Adrenal gland (tissue), 12 donors: ENCODE measurements around the gene ERCC5. TPM values are rescaled to one million over a fixed set of nuclear protein-coding genes. Genes with fewer than 3 reads are reported as not detected.

ENCODE experiments used
- DNase-seq, 7 donors: peaks; one replicate each; pipeline ENCODE4 v3.0.0-alpha.2; 2019 to 2020
- H3K27ac ChIP-seq, 5 donors: fragments of 200-600 bp; sonication (generic) in 4 of 5; 1 replicate in 3 of 5; 2 replicates in 2 of 5; pipeline versions ENCODE4 v1.5.1 to v1.8.0; 2016 to 2020; ENCODE audit warnings: mild to moderate bottlenecking in 1 of 5
- H3K27me3 ChIP-seq: fragments of 200-600 bp; 2 replicates; pipeline ENCODE4 v1.8.0; 2021
- H3K36me3 ChIP-seq, 2 donors: fragments of 200-600 bp; replicated peaks in 1 of 2; 1 replicate in 1 of 2; 2 replicates in 1 of 2; pipeline versions ENCODE4 v1.5.1 to v1.8.0; 2018 to 2022
- H3K4me1 ChIP-seq, 2 donors: fragments of 200-600 bp; replicated peaks in 1 of 2; 1 replicate in 1 of 2; 2 replicates in 1 of 2; pipeline versions ENCODE4 v1.5.1 to v1.8.0; 2018 to 2021
- H3K4me3 ChIP-seq, 4 donors: fragments of 200-600 bp; sonication (generic) in 3 of 4; one replicate each; pipeline ENCODE4 v1.5.1; 2016 to 2018
- H3K9me3 ChIP-seq, 3 donors: fragments of 200-600 bp; sonication (generic) in 1 of 3; replicated peaks in 1 of 3; 1 replicate in 2 of 3; 2 replicates in 1 of 3; pipeline versions ENCODE4 v1.5.1 to v1.8.0; 2016 to 2021
- POLR2A ChIP-seq, 2 donors: fragments of 450-650 bp; IDR thresholded peaks; one replicate each; pipeline ENCODE4 v1.6.1; 2017; ENCODE audit warnings: antibody characterized with exemption in 2 of 2, mild to moderate bottlenecking in 2 of 2, moderate library complexity in 1 of 2
- WGBS, 4 donors: extraction: QIAGEN DNeasy Blood & Tissue Kit in 2 of 4; methylation state at CpG; one replicate each; pipeline versions ENCODE4 v1.1.5 to v1.1.7; 2013 to 2017; 5-methylcytosine and 5-hydroxymethylcytosine counted together
- intact Hi-C, 2 donors: fragments of 100-400 bp; cut with DNase I; formaldehyde crosslinking; loops; one replicate each; pipeline versions ENCODE4 v1.14.1 to v1.15.0; 2022 to 2023
- polyA plus RNA-seq, 3 donors: library from polyadenylated mRNA; stranded (reverse); fragments of 200-250 nt in 2 of 3; fragments of 350-450 nt in 1 of 3; fragmentation: Illumina TruSeq in 1 of 3; extraction: RNeasy Lipid Tissue Mini Kit (QIAGEN cat#74804) in 1 of 3; gene quantifications; one replicate each; pipeline ENCODE4 v1.2.3, GENCODE V29; 2013 to 2014
- total RNA-seq, 9 donors: library from RNA; depleted of rRNA in 4 of 9; stranded (reverse); fragments of >200 nt in 4 of 9; fragments of 120-200 nt in 1 of 9; fragmentation: NEBNext Ultra II Directional in 1 of 9; extraction: Animal tissue kit (Norgen Biotek cat#: 25700) in 1 of 9; gene quantifications; one replicate each; pipeline versions ENCODE4 v1.1.0 to v1.2.4, GENCODE V29; 2013 to 2023
- TF ChIP-seq, protein P1 (sequence below), 6 experiments: fragments of 450-650 bp in 4 of 6; fragments of 200-600 bp in 2 of 6; sonication (generic) in 1 of 6; IDR thresholded peaks; 1 replicate in 5 of 6; 2 replicates in 1 of 6; pipeline versions ENCODE4 v1.5.1 to v1.8.0; 2016 to 2021; ENCODE audit warnings: antibody characterized with exemption in 6 of 6, mild to moderate bottlenecking in 2 of 6, moderate library complexity in 1 of 6
- donor health status: healthy with polysubstance abuse.
- donor health status: Bipolar disorder and iron deficiency.
- donor health status: DM: yes; HTN: yes; CAD: no.
- donor health status: DM: no; HTN: no; CAD: no.
- donor health status: DM: no; HTN: no; CAD: no.
- donor health status: DM: yes; HTN: yes; CAD: no.

The ERCC5 gene
- total and polyA plus RNA-seq, 12 donors, result 37.8 to 185 (median 64.6) TPM

DNA sequence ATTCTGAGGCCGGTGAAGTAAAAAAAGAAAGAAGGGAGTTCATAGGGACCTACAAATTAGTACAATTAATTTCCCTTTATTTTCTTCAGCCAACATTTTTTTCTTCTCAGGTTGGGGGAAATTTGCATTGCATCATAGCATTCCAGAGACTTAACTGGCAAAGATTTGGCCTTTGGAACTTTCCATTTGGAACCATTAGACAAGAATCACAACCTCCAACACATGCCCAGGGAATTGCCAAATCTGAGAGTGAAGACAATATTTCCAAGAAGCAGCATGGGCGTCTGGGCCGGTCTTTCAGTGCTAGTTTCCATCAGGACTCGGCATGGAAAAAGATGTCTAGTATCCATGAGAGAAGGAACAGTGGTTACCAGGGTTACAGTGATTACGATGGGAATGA, 6.4 kb upstream of the ERCC5 start:
- DNase-seq, result no peak
- WGBS, 4 donors, result 91 to 97% (median 92%) methylated on average over 5 of the region's 5 CpGs
- Histone ChIP-seq H3K27me3 (no peaks in the 10 kb centered on the region), H3K4me3 (no peak overlapping the region), H3K27ac (no peak overlapping the region), H3K36me3 (peaks cover 0 to 18% of the 10 kb centered on the region in 2 donors), H3K4me1 (no peaks in the 10 kb centered on the region), H3K9me3 (no peaks in the 10 kb centered on the region)
- TF ChIP-seq, protein P1, sequence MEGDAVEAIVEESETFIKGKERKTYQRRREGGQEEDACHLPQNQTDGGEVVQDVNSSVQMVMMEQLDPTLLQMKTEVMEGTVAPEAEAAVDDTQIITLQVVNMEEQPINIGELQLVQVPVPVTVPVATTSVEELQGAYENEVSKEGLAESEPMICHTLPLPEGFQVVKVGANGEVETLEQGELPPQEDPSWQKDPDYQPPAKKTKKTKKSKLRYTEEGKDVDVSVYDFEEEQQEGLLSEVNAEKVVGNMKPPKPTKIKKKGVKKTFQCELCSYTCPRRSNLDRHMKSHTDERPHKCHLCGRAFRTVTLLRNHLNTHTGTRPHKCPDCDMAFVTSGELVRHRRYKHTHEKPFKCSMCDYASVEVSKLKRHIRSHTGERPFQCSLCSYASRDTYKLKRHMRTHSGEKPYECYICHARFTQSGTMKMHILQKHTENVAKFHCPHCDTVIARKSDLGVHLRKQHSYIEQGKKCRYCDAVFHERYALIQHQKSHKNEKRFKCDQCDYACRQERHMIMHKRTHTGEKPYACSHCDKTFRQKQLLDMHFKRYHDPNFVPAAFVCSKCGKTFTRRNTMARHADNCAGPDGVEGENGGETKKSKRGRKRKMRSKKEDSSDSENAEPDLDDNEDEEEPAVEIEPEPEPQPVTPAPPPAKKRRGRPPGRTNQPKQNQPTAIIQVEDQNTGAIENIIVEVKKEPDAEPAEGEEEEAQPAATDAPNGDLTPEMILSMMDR (IDR thresholded peaks at IDR 0.05), result no peak
- intact Hi-C loops, result no loop called here

DNA sequence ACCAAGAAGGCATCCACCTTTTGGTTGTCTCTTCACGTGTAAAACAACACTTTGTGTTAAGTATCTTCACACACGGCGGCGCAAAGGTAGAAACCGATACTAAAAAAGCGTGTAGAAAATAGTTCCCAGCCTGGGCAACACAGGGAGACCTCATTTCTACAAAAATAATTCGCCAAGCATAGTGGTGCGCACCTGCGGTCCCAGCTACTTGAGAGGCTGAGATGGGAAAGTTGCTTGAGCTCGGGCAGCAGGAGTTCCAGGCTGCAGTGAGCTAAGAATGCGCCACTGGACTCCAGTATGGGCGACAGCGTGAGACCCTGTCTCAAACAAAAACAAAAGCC, 573 bp upstream of the ERCC5 start:
- H3K4me1 ChIP-seq, result peaks cover 4 to 23% of the 10 kb centered on the region in 2 donors
- H3K27me3 ChIP-seq, result no peaks in the 10 kb centered on the region
- intact Hi-C loops, result loop anchor here (5.0 kb wide), 2 partner anchors 248 to 253 kb away; partner anchors contain the start of gene TPP2 (in 1 of the 2)
- H3K9me3 ChIP-seq, result no peaks in the 10 kb centered on the region
- TF ChIP-seq POLR2A (IDR thresholded peaks at IDR 0.05), result no peak
- TF ChIP-seq, protein P1 (IDR thresholded peaks at IDR 0.05), result no peak
- WGBS, 4 donors, result 0 to 2% (median 2%) methylated on average over 13 of the region's 13 CpGs
- H3K36me3 ChIP-seq, result no peaks in the 10 kb centered on the region
- no peak for DNase-seq
- H3K27ac ChIP-seq, result peak overlapping the region; percentile 89 to 98 (median 96)
- H3K4me3 ChIP-seq, result peak overlapping the region; percentile 63 to 92 (median 76)

DNA sequence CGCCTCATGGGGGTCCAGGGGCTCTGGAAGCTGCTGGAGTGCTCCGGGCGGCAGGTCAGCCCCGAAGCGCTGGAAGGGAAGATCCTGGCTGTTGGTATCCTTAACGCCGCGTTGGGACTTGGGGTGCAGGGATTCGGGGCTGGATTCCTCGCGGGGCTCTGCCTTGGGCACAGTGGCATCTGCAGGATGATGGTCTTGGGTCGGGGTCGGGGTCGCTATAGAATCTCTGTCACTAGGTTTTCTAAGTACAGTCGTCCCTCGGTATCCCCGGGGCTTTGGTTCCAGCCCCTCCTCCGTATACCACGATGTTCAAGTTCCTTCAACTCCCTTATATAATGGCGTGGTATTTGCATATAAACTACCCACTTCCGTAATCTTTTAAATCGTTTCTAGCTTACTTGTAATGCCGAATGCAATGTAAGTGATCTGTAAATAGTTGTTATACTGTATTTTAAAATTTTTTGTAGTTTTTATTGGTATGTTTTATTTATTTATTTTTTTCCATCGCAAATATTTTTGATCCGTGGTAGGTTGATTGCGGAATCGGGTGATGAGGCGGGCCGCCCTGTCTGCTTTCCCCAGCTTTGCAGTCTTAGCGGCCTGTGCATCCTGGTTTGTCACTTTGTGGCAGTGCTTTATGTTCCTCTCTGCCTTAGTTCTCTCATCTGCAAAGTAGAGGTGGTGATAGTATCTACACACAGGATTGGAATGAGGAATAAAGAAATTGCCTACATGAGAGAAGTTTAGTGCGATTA, 606 bp downstream of the ERCC5 start:
- Histone ChIP-seq H3K27ac (peak overlapping the region; percentile 89 to 98 (median 96)), H3K4me1 (peaks cover 4 to 23% of the 10 kb centered on the region in 2 donors), H3K9me3 (no peaks in the 10 kb centered on the region), H3K36me3 (no peaks in the 10 kb centered on the region), H3K27me3 (no peaks in the 10 kb centered on the region), H3K4me3 (peak overlapping the region; percentile 63 to 92 (median 76))
- 0 to 1% (median 0%) methylated on average over 17 to 31 of the region's 31 CpGs for WGBS, 4 donors
- intact Hi-C loops, result loop anchor here (5.0 kb wide), 2 partner anchors 249 to 254 kb away; partner anchors contain the start of gene TPP2 (in 1 of the 2)
- peak; percentile 31 to 70 (median 53) for DNase-seq
- TF ChIP-seq, protein P1 (IDR thresholded peaks at IDR 0.05), result no peak
- peak in 1 of 2 donors; percentile 42 for TF ChIP-seq POLR2A (IDR thresholded peaks at IDR 0.05)

DNA sequence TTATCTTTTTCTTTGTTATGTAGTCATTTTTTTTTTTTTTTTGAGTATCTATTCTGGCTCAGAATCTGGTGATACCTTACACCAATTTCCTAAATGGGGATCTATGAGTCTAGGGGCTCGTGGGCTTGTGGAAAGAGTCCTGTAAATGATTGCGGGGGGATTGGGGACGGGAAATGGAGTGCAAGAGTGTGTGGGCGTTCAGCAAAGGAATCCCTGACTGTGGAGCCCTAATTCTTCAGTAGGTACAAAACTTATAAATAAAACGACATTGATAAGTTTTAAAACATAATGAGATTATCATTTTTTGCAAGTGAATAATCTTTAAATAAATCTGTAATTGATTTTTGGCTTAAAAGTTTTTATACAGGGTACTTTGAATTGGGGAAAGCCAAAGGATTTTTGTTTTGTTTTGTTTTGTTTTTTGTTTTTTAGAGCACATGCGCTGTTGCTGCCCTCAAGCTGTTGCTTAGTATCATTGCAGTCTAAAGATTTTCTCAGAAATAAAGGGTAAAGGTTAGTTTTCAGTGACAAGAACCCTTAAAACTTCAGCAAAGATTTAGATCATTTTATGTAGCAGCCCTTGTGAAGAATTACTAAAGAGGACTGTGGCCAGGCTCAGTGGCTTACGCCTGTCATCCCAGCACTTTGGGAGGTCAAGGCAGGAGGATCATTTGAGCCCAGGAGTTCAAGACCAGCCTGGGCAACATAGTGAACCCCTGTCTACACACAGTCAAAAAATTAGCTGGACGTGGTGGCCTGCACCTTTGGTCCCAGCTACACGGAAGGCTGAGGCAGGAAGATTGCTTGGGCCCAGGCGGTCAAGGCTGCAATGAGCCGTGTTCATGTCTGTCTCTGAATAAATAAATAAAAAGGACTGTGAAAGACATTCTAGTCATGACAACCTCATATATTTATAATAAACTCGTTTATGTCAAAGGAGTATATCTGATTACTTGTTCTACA, 1.7 kb downstream of the ERCC5 start:
- intact Hi-C loops, result loop anchor here (5.0 kb wide), 2 partner anchors 250 to 255 kb away; partner anchors contain the start of gene TPP2 (in 1 of the 2)
- peaks cover 0 to 5% of the 10 kb centered on the region in 2 donors for H3K36me3 ChIP-seq
- no peaks in the 10 kb centered on the region for H3K27me3 ChIP-seq
- TF ChIP-seq, protein P1 (IDR thresholded peaks at IDR 0.05), result peak; percentile 59 to 89 (median 70)
- TF ChIP-seq POLR2A (IDR thresholded peaks at IDR 0.05), result no peak
- peaks cover 4 to 23% of the 10 kb centered on the region in 2 donors for H3K4me1 ChIP-seq
- 8 to 20% (median 16%) methylated on average over 12 of the region's 12 CpGs for WGBS, 4 donors
- no peaks in the 10 kb centered on the region for H3K9me3 ChIP-seq
- H3K27ac ChIP-seq, result peak overlapping the region; percentile 38 to 98 (median 93)
- peak overlapping the region in 2 of 4 donors; percentile 68 to 84 for H3K4me3 ChIP-seq
- peak in 2 of 7 donors; percentile 30 to 32 for DNase-seq
